AG04450 (cell line): ENCODE results near the gene CYP4V2. TPM values are rescaled to one million over a fixed set of nuclear protein-coding genes. Genes with fewer than 3 reads are reported as not detected.

ENCODE experiments used
- CTCF ChIA-PET: fragments of 300-600, 350-600 bp; formaldehyde crosslinking; extraction: SDS; loops from one replicate; lab custom pipeline; 2022; ENCODE audit warnings: antibody characterized with exemption, inconsistent platforms; lab: Charles Lee
- POLR2A ChIA-PET: fragments of 350-600 bp; formaldehyde crosslinking; extraction: SDS; loops from one replicate; lab custom pipeline; 2021; ENCODE audit warnings: antibody characterized with exemption, inconsistent platforms; lab: Yijun Ruan, JAX
- DNase-seq: peaks from one replicate; pipeline ENCODE4 v3.0.0-alpha.2; 2011; ENCODE audit warnings: low read depth, low spot score
- H3K27ac ChIP-seq: one replicate; pipeline ENCODE4 v1.5.1; 2012; ENCODE audit warnings: low read depth, low read length, control low read depth
- H3K27me3 ChIP-seq: one replicate; pipeline ENCODE4 v1.6.0; 2012; ENCODE audit warnings: low read length; ENCODE audit not compliant: control insufficient read depth, insufficient read depth
- H3K4me3 ChIP-seq: 2 replicates; pipeline ENCODE4 v1.5.1; 2011; ENCODE audit warnings: mild to moderate bottlenecking, low read depth, low read length, control low read depth
- H3K9me3 ChIP-seq: 2 replicates; pipeline ENCODE4 v1.5.1; 2012; ENCODE audit warnings: low read length; ENCODE audit not compliant: control insufficient read depth, insufficient read depth
- CTCF ChIP-seq: IDR thresholded peaks from 2 replicates; pipeline ENCODE4 v1.5.1; 2011; ENCODE audit warnings: low read depth, low read length, control low read depth, inconsistent platforms
- polyA plus RNA-seq: library from polyadenylated mRNA; depleted of rRNA; stranded (reverse); fragments of >200 nt; gene quantifications from 2 replicates; pipeline ENCODE4 v1.2.3, GENCODE V29; 2011

The CYP4V2 gene
- polyA plus RNA-seq, 1 experiment = 4.8 TPM

- no peak overlapping the region for H3K27ac ChIP-seq
- POLR2A ChIA-PET = interaction anchor here (0.7 kb wide), 1 partner anchor 12 kb away, joined by 3 read pairs; the partner anchor contains the start of gene CYP4V2
Observed at GRCh38 chr4:186203406-186203805, 12.0 kb downstream of the CYP4V2 start.

GRCh38 chr4:186204103-186204559, 12.8 kb downstream of the CYP4V2 start:
- no peak overlapping the region for H3K4me3 ChIP-seq
- no peak for DNase-seq
- POLR2A ChIA-PET = interaction anchor here (0.7 kb wide), 1 partner anchor 13 kb away, joined by 3 read pairs; the partner anchor contains the start of gene CYP4V2

More at GRCh38 chr4:186203406-186203805, 12.0 kb downstream of the CYP4V2 start:
- H3K9me3 ChIP-seq = no peaks in the 10 kb centered on the region; the same call in 1 of the 2 replicates
- no peak for DNase-seq
- H3K4me3 ChIP-seq = no peak overlapping the region
- no peaks in the 10 kb centered on the region for H3K27me3 ChIP-seq
- TF ChIP-seq CTCF = no peak
- CTCF ChIA-PET = interaction anchor here (0.9 kb wide), 1 partner anchor 385 kb away, joined by 3 read pairs; no protein-coding TSS in a partner anchor

GRCh38 chr4:186204686-186205085, 13.3 kb downstream of the CYP4V2 start:
- ChIA-PET CTCF (no interaction called here), POLR2A (no interaction called here)
- no peak for TF ChIP-seq CTCF
- Histone ChIP-seq H3K4me3 (no peak overlapping the region), H3K27me3 (no peaks in the 10 kb centered on the region), H3K9me3 (peaks cover 3% of the 10 kb centered on the region; the same call in 1 of the 2 replicates), H3K27ac (no peak overlapping the region)
- no peak for DNase-seq

More at GRCh38 chr4:186204103-186204559, 12.8 kb downstream of the CYP4V2 start:
- TF ChIP-seq CTCF = no peak
- CTCF ChIA-PET = no interaction called here
- peaks cover 2% of the 10 kb centered on the region; the same call in 1 of the 2 replicates for H3K9me3 ChIP-seq
- H3K27ac ChIP-seq = no peak overlapping the region
- H3K27me3 ChIP-seq = no peaks in the 10 kb centered on the region

GRCh38 chr4:186205156-186205555, 13.8 kb downstream of the CYP4V2 start:
- no peak for TF ChIP-seq CTCF
- DNase-seq = no peak
- H3K9me3 ChIP-seq = peaks cover 3% of the 10 kb centered on the region; the same call in 1 of the 2 replicates
- no peak overlapping the region for H3K27ac ChIP-seq
- POLR2A ChIA-PET = no interaction called here
- no peaks in the 10 kb centered on the region for H3K27me3 ChIP-seq
- CTCF ChIA-PET = no interaction called here
- H3K4me3 ChIP-seq = no peak overlapping the region

GRCh38 chr4:186216465-186217024, 25.2 kb downstream of the CYP4V2 start:
- Histone ChIP-seq H3K27me3 (no peaks in the 10 kb centered on the region), H3K27ac (no peak overlapping the region), H3K4me3 (no peak overlapping the region), H3K9me3 (no peaks in the 10 kb centered on the region)
- POLR2A ChIA-PET = no interaction called here
- no peak for TF ChIP-seq CTCF
- CTCF ChIA-PET = no interaction called here
- no peak for DNase-seq
